ENCODE results near the gene COX6A2. TPM values are rescaled to one million over a fixed set of nuclear protein-coding genes. Genes with fewer than 3 reads are reported as not detected.
A peak's percentile ranks its signal among the peaks of the same experiment; 100 is the strongest.

COX6A2 gene
- total RNA-seq, 1 donor from 2014 or later = not detected

GRCh38 chr16:31459687-31460581, 31.8 kb upstream of the COX6A2 start:
- H3K4me1 Mint-ChIP-seq (ENCODE audit: low read depth, unreplicated experiment) = peaks cover 23% of the 10 kb centered on the region
- peaks cover 2% of the 10 kb centered on the region for H3K36me3 ChIP-seq (ENCODE audit: insufficient read depth, low read length)
- H3K4me1 ChIP-seq (ENCODE audit: insufficient read depth, low read length) = peaks cover 37% of the 10 kb centered on the region
- H3K4me2 ChIP-seq (ENCODE audit: low read length) = peak overlapping the region; percentile 90
- H3K9me3 Mint-ChIP-seq (ENCODE audit: unreplicated experiment) = peaks cover 3% of the 10 kb centered on the region
- no peaks in the 10 kb centered on the region for H3K9me3 ChIP-seq (ENCODE audit: insufficient read depth, low read depth, low read length)
- H3K4me3 ChIP-seq (ENCODE audit: insufficient read depth, low read depth, low read length) = peak overlapping the region; percentile 77
- H3K36me3 Mint-ChIP-seq (ENCODE audit: low read depth, unreplicated experiment) = peaks cover 5% of the 10 kb centered on the region
- H3K27me3 ChIP-seq (ENCODE audit: insufficient read depth, low read length) = no peaks in the 10 kb centered on the region
- peak overlapping the region; percentile 99 for H3K27ac ChIP-seq (ENCODE audit: low read depth, low read length)
- no peaks in the 10 kb centered on the region for H3K27me3 Mint-ChIP-seq (ENCODE audit: low read depth, unreplicated experiment)
- H3K27ac Mint-ChIP-seq (ENCODE audit: unreplicated experiment) = peak overlapping the region; percentile 95
- peak overlapping the region; percentile 94 for H2AFZ ChIP-seq (ENCODE audit: low read depth, low read length)
- peaks cover 35% of the 10 kb centered on the region for H4K20me1 ChIP-seq (ENCODE audit: insufficient read depth, low read length)
- H3K9ac ChIP-seq (ENCODE audit: low read length) = peak overlapping the region; percentile 97
- peak; percentile 95 for DNase-seq (ENCODE audit: low read depth)
- peaks cover 54% of the 10 kb centered on the region for H3K79me2 ChIP-seq (ENCODE audit: insufficient read depth, low read length)
- H3K4me3 Mint-ChIP-seq (ENCODE audit: unreplicated experiment) = peak overlapping the region; percentile 89
- FAIRE-seq = no peak
- TF ChIP-seq CTCF (IDR thresholded peaks at IDR 0.05; ENCODE audit: insufficient read depth, low read depth, low read length) = no peak
- no peak for TF ChIP-seq EZH2 (IDR thresholded peaks at IDR 0.05; ENCODE audit: insufficient read depth, low read length)

- peak within 1 kb of the TSS; percentile 94 for H2AFZ ChIP-seq (ENCODE audit: low read depth, low read length)
- no peaks in the 10 kb centered on the region for H3K27me3 ChIP-seq (ENCODE audit: insufficient read depth, low read length)
- Mint-ChIP-seq H3K27ac (ENCODE audit: unreplicated experiment) (peak within 1 kb of the TSS; percentile 95), H3K4me3 (ENCODE audit: unreplicated experiment) (peak within 1 kb of the TSS; percentile 89), H3K36me3 (ENCODE audit: low read depth, unreplicated experiment) (peaks cover 5% of the 10 kb centered on the region), H3K27me3 (ENCODE audit: low read depth, unreplicated experiment) (no peaks in the 10 kb centered on the region), H3K9me3 (ENCODE audit: unreplicated experiment) (peaks cover 3% of the 10 kb centered on the region), H3K4me1 (ENCODE audit: low read depth, unreplicated experiment) (peaks cover 25% of the 10 kb centered on the region)
- no peaks in the 10 kb centered on the region for H3K9me3 ChIP-seq (ENCODE audit: insufficient read depth, low read depth, low read length)
- peaks cover 36% of the 10 kb centered on the region for H4K20me1 ChIP-seq (ENCODE audit: insufficient read depth, low read length)
- peak within 1 kb of the TSS; percentile 97 for H3K9ac ChIP-seq (ENCODE audit: low read length)
- H3K4me1 ChIP-seq (ENCODE audit: insufficient read depth, low read length) = peaks cover 37% of the 10 kb centered on the region
- peak within 1 kb of the TSS; percentile 99 for H3K27ac ChIP-seq (ENCODE audit: low read depth, low read length)
- peak; percentile 97 for DNase-seq (ENCODE audit: low read depth)
- FAIRE-seq = no peak
- TF ChIP-seq EZH2 (IDR thresholded peaks at IDR 0.05; ENCODE audit: insufficient read depth, low read length) = no peak
- TF ChIP-seq CTCF (IDR thresholded peaks at IDR 0.05; ENCODE audit: insufficient read depth, low read depth, low read length) = peak; percentile 16
- peaks cover 56% of the 10 kb centered on the region for H3K79me2 ChIP-seq (ENCODE audit: insufficient read depth, low read length)
- peak within 1 kb of the TSS; percentile 90 for H3K4me2 ChIP-seq (ENCODE audit: low read length)
- peak within 1 kb of the TSS; percentile 77 for H3K4me3 ChIP-seq (ENCODE audit: insufficient read depth, low read depth, low read length)
- H3K36me3 ChIP-seq (ENCODE audit: insufficient read depth, low read length) = peaks cover 2% of the 10 kb centered on the region
These were observed 30.9 kb upstream of the COX6A2 start, which contains the start of gene ARMC5 for GRCh38 chr16:31458844-31459686. Gene ARMC5, plus strand, starts transcription at chr16:31459501. Its CDS starts 24 bp downstream, at chr16:31459525.
